Measurements from ENCODE around the gene CD24. TPM values are rescaled to one million over a fixed set of nuclear protein-coding genes. Genes with fewer than 3 reads are reported as not detected.

Gene CD24
- total RNA-seq, 2 donors from 2014 or later, result 0.41 to 0.63 TPM

- no peak overlapping the region for H3K27ac ChIP-seq
- no peaks in the 10 kb centered on the region for H3K9me3 ChIP-seq
- peaks cover 5 to 17% of the 10 kb centered on the region in 2 donors for H3K27me3 ChIP-seq
- TF ChIP-seq, protein P1, sequence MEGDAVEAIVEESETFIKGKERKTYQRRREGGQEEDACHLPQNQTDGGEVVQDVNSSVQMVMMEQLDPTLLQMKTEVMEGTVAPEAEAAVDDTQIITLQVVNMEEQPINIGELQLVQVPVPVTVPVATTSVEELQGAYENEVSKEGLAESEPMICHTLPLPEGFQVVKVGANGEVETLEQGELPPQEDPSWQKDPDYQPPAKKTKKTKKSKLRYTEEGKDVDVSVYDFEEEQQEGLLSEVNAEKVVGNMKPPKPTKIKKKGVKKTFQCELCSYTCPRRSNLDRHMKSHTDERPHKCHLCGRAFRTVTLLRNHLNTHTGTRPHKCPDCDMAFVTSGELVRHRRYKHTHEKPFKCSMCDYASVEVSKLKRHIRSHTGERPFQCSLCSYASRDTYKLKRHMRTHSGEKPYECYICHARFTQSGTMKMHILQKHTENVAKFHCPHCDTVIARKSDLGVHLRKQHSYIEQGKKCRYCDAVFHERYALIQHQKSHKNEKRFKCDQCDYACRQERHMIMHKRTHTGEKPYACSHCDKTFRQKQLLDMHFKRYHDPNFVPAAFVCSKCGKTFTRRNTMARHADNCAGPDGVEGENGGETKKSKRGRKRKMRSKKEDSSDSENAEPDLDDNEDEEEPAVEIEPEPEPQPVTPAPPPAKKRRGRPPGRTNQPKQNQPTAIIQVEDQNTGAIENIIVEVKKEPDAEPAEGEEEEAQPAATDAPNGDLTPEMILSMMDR (IDR thresholded peaks at IDR 0.05), result peak; percentile 80 to 93
- H3K36me3 ChIP-seq, result no peaks in the 10 kb centered on the region
- peak; percentile 80 for DNase-seq (ENCODE audit: low spot score)
- no peak overlapping the region for H3K4me3 ChIP-seq
- H3K4me1 ChIP-seq, result peaks cover 0 to 11% of the 10 kb centered on the region in 2 donors
These were observed 4.9 kb upstream of the CD24 start for GRCh38 chr6:106979435-106979884.

DNA sequence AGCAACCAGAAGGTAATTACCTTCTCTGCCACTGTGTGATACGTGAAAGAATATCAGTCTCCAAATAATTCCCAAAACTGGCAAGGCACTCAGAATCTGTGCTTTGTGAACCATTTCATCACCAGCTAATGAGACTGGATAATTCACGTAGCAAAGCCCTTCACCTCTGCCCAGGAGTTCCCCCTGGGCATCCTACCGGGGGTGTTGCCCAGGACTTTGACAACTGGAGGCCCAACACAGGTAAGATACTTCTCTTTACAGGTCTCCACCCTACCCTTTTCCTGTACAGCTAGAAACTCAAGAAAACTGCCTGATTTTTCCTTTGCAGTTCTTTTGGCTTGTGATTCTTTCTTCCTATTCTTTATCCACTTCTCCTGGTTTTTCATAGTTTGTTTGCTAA is 2.7 kb upstream of the CD24 start:
- Histone ChIP-seq H3K36me3 (no peaks in the 10 kb centered on the region), H3K27me3 (peaks cover 16 to 39% of the 10 kb centered on the region in 2 donors), H3K9me3 (no peaks in the 10 kb centered on the region), H3K4me3 (no peak overlapping the region), H3K4me1 (peaks cover 0 to 24% of the 10 kb centered on the region in 2 donors), H3K27ac (no peak overlapping the region)
- TF ChIP-seq, protein P1 (IDR thresholded peaks at IDR 0.05), result no peak
- DNase-seq (ENCODE audit: low spot score), result no peak

GRCh38 chr6:106976270-106976669 is 1.7 kb upstream of the CD24 start:
- Histone ChIP-seq H3K4me3 (no peak overlapping the region), H3K27ac (no peak overlapping the region), H3K4me1 (peaks cover 0 to 24% of the 10 kb centered on the region in 2 donors), H3K9me3 (no peaks in the 10 kb centered on the region), H3K27me3 (peaks cover 16 to 40% of the 10 kb centered on the region in 2 donors), H3K36me3 (no peaks in the 10 kb centered on the region)
- no peak for DNase-seq (ENCODE audit: low spot score)
- TF ChIP-seq, protein P1 (IDR thresholded peaks at IDR 0.05), result no peak

DNA sequence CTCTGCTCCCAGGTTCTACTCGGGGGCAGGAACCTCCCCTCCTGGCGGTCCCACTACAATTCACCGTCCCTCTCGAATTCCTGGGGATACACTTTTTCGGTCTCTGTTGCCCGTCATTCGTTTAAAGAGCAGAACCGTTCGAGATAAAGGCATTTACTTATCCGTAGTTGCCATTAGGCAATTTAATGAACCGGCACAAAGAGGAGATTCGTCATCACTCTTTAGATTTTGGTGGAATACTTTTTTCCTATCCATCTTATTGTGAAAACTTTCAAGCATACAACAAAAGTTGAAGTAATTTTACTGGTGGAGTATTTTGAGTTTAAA is 1.2 kb upstream of the CD24 start:
- no peak for DNase-seq (ENCODE audit: low spot score)
- Histone ChIP-seq H3K9me3 (no peaks in the 10 kb centered on the region), H3K4me1 (peaks cover 0 to 24% of the 10 kb centered on the region in 2 donors), H3K27ac (no peak overlapping the region), H3K4me3 (peak overlapping the region in 1 of 2 donors; percentile 57), H3K27me3 (peaks cover 16 to 40% of the 10 kb centered on the region in 2 donors), H3K36me3 (no peaks in the 10 kb centered on the region)
- TF ChIP-seq, protein P1 (IDR thresholded peaks at IDR 0.05), result no peak

DNA sequence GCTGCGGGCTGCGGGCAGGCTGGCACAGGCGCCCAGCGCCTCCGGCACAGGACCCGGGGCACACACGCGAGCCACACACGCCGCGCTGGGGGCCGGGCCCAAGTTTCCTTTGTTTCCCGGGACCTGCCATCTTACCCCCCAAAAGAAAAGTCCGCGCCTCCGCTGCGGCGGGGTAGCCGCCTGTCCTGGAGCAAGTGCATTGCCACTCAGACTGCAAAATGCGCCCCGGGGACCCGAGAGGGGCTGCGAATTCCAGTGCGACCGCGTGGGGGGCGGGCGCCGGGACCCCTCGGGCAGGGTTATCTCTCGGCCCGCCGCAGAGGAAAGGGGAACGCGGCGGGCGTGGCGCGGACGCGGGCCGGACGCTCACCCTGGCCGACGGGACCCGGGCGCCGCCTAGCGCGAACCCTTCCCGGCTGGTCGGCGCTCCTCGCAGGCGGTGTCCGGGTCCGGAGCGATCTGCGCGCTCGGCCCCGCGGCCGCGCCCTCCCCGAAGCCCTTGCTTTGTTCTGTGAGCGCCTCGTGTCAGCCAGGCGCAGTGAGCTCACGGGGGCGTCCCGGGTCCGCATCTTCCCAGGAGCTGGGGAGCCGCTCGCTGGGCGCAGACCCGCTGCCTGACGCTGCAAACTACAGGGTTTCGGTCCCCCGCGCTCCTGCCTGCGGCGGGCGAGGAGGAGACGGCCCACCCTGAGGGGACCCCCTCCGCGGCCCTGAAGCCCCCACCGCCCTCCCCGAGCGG is 639 bp upstream of the CD24 start:
- no peak for DNase-seq (ENCODE audit: low spot score)

More for the DNA sequence above, 639 bp upstream of the CD24 start:
- Histone ChIP-seq H3K27me3 (peaks cover 16 to 40% of the 10 kb centered on the region in 2 donors), H3K9me3 (no peaks in the 10 kb centered on the region), H3K4me1 (peaks cover 0 to 24% of the 10 kb centered on the region in 2 donors), H3K36me3 (no peaks in the 10 kb centered on the region), H3K27ac (no peak overlapping the region), H3K4me3 (peak overlapping the region; percentile 31 to 57)
- TF ChIP-seq, protein P1 (IDR thresholded peaks at IDR 0.05), result peak in 1 of 2 donors; percentile 23

Data from right atrium auricular region (tissue), 2 donors.